GM23338 (cell line): Measurements from ENCODE around the gene LRRN1. TPM values are rescaled to one million over a fixed set of nuclear protein-coding genes. Genes with fewer than 3 reads are reported as not detected.

Source experiments
- ATAC-seq: fragments of 200-7000 bp; cut with Tn5 transposase; 3 replicates; pipeline ENCODE4 v1.9.1; 2020
- DNase-seq: peaks from one replicate; pipeline ENCODE4 v3.0.0-alpha.2; 2015; ENCODE audit warnings: low spot score
- H2AFZ ChIP-seq: fragments of 200-600 bp; sonication (generic); 2 replicates; pipeline ENCODE4 v1.8.0; 2016; ENCODE audit warnings: antibody characterized with exemption, mild to moderate bottlenecking, moderate library complexity
- H3F3A ChIP-seq: fragments of 200-600 bp; sonication (generic); replicated peaks from 2 replicates; pipeline ENCODE4 v1.8.0; 2017; ENCODE audit warnings: antibody characterized with exemption, mixed run types, low read depth
- H3K27ac ChIP-seq: fragments of 200-600 bp; sonication (generic); 2 replicates; pipeline ENCODE4 v1.6.1; 2016; ENCODE audit warnings: low read depth
- H3K27me3 ChIP-seq: fragments of 200-600 bp; sonication (generic); 2 replicates; pipeline ENCODE4 v1.8.0; 2016; ENCODE audit warnings: mild to moderate bottlenecking, mixed run types, moderate library complexity; ENCODE audit not compliant: insufficient read depth
- H3K36me3 ChIP-seq: fragments of 200-600 bp; sonication (generic); 2 replicates; pipeline ENCODE4 v1.8.0; 2016; ENCODE audit warnings: mild to moderate bottlenecking; ENCODE audit not compliant: insufficient read depth
- H3K4me1 ChIP-seq: fragments of 200-600 bp; sonication (generic); 2 replicates; pipeline ENCODE4 v1.8.0; 2016; ENCODE audit warnings: mild to moderate bottlenecking, moderate library complexity; ENCODE audit not compliant: insufficient read depth
- H3K4me2 ChIP-seq: fragments of 200-600 bp; sonication (generic); 2 replicates; pipeline ENCODE4 v1.7.1; 2017; ENCODE audit warnings: mixed run types
- H3K4me3 ChIP-seq: fragments of 200-600 bp; sonication (generic); 2 replicates; pipeline ENCODE4 v1.6.1; 2016; ENCODE audit warnings: mixed run types
- H3K79me2 ChIP-seq: fragments of 200-600 bp; sonication (generic); replicated peaks from 2 replicates; pipeline ENCODE4 v1.8.0; 2017; ENCODE audit warnings: mild to moderate bottlenecking; ENCODE audit not compliant: insufficient read depth
- H3K9me2 ChIP-seq: fragments of 200-600 bp; sonication (generic); 2 replicates; pipeline ENCODE4 v1.8.0; 2017; ENCODE audit not compliant: insufficient read depth
- H4K20me1 ChIP-seq: fragments of 200-600 bp; sonication (generic); replicated peaks from 2 replicates; pipeline ENCODE4 v1.8.0; 2017; ENCODE audit warnings: mild to moderate bottlenecking; ENCODE audit not compliant: insufficient read depth
- H3K27ac Mint-ChIP-seq: 2 replicates; pipeline ENCODE4 v1.8.0; 2020; ENCODE audit warnings: inconsistent platforms, mild to moderate bottlenecking, moderate library complexity, mixed read lengths
- H3K27me3 Mint-ChIP-seq: 3 replicates; pipeline ENCODE4 v1.8.0; 2022; ENCODE audit warnings: low read depth, mild to moderate bottlenecking, moderate library complexity, mixed read lengths, inconsistent platforms; ENCODE audit not compliant: insufficient read depth, poor library complexity
- H3K36me3 Mint-ChIP-seq: 3 replicates; pipeline ENCODE4 v1.8.0; 2021; ENCODE audit warnings: low read depth, mild to moderate bottlenecking, inconsistent platforms, moderate library complexity, mixed read lengths
- H3K4me1 Mint-ChIP-seq: 3 replicates; pipeline ENCODE4 v1.8.0; 2020; ENCODE audit warnings: mild to moderate bottlenecking, inconsistent platforms, mixed read lengths
- H3K4me3 Mint-ChIP-seq: 3 replicates; pipeline ENCODE4 v1.8.0; 2021; ENCODE audit warnings: moderate library complexity, mild to moderate bottlenecking, inconsistent platforms, mixed read lengths
- H3K9me3 Mint-ChIP-seq: 3 replicates; pipeline ENCODE4 v1.8.0; 2020; ENCODE audit warnings: moderate library complexity, mild to moderate bottlenecking, inconsistent platforms, mixed read lengths
- CREB1 ChIP-seq: fragments of 250-450 bp; sonication (Bioruptor Pico); IDR thresholded peaks from 2 replicates; pipeline ENCODE4 v1.5.0; 2020; ENCODE audit warnings: low read depth, mild to moderate bottlenecking, moderate library complexity
- ETS1 ChIP-seq: IDR thresholded peaks from 2 replicates; pipeline ENCODE4 v1.6.1; 2016; ENCODE audit warnings: antibody characterized with exemption
- EZH2 ChIP-seq: fragments of 200-600 bp; sonication (generic); IDR thresholded peaks from one replicate; pipeline ENCODE4 v1.8.0; 2017; ENCODE audit warnings: antibody characterized with exemption, mild to moderate bottlenecking, low read depth; ENCODE audit not compliant: unreplicated experiment
- EZH2phosphoT487 ChIP-seq: fragments of 200-600 bp; sonication (generic); IDR thresholded peaks from one replicate; pipeline ENCODE4 v1.8.1; 2018; ENCODE audit warnings: antibody characterized with exemption; ENCODE audit not compliant: unreplicated experiment
- JUNB ChIP-seq: IDR thresholded peaks from one replicate; pipeline ENCODE4 v1.6.1; 2016; ENCODE audit warnings: antibody characterized with exemption; ENCODE audit not compliant: unreplicated experiment
- NANOG ChIP-seq: IDR thresholded peaks from 2 replicates; pipeline ENCODE4 v1.6.1; 2016; ENCODE audit warnings: antibody characterized with exemption, borderline replicate concordance
- POLR2AphosphoS5 ChIP-seq: IDR thresholded peaks from 2 replicates; pipeline ENCODE4 v1.6.1; 2016; ENCODE audit warnings: antibody characterized with exemption, low read depth
- REST ChIP-seq: IDR thresholded peaks from one replicate; pipeline ENCODE4 v1.6.1; 2018; ENCODE audit warnings: antibody characterized with exemption; ENCODE audit not compliant: unreplicated experiment
- STAT1 ChIP-seq: IDR thresholded peaks from one replicate; pipeline ENCODE4 v1.6.1; 2016; ENCODE audit warnings: antibody characterized with exemption; ENCODE audit not compliant: unreplicated experiment
- ZNF114 ChIP-seq: fragments of 250-450 bp; sonication (Bioruptor Pico); IDR thresholded peaks from 2 replicates; pipeline ENCODE4 v1.5.0; 2020; ENCODE audit warnings: mild to moderate bottlenecking, moderate library complexity
- ZNF331 ChIP-seq: fragments of 250-450 bp; sonication (Bioruptor Pico); IDR thresholded peaks from 2 replicates; pipeline ENCODE4 v1.5.0; 2020; ENCODE audit warnings: low read depth, mild to moderate bottlenecking, moderate library complexity
- ZNF462 ChIP-seq: fragments of 250-450 bp; sonication (Bioruptor Pico); IDR thresholded peaks from 2 replicates; pipeline ENCODE4 v1.5.0; 2020; ENCODE audit warnings: mild to moderate bottlenecking, moderate library complexity
- polyA plus RNA-seq: library from polyadenylated mRNA; unstranded; fragments of >200 nt; fragmentation: Nextera tagmentation; extraction: Ambion mirVana; gene quantifications from 2 replicates; pipeline ENCODE4 v1.2.1, GENCODE V29; 2016
- total RNA-seq: library from RNA; depleted of rRNA; stranded (reverse); fragments of >200 nt; shearing (Covaris generic); gene quantifications from 2 replicates; pipeline ENCODE4 v1.2.3, GENCODE V29; 2014

LRRN1 gene
- total and polyA plus RNA-seq, 2 experiments from 2014 or later: 85.7 to 172 TPM

GRCh38 chr3:3798631-3799113 lies 559 bp upstream of the LRRN1 start:
- Mint-ChIP-seq H3K4me3 (peak overlapping the region; percentile 91), H3K27ac (peak overlapping the region; percentile 97), H3K4me1 (peaks cover 23% of the 10 kb centered on the region), H3K27me3 (peaks cover 13% of the 10 kb centered on the region), H3K9me3 (peaks cover 12% of the 10 kb centered on the region), H3K36me3 (peaks cover 22% of the 10 kb centered on the region)
- Histone ChIP-seq H3K27me3 (peaks cover 17% of the 10 kb centered on the region), H3K9me2 (no peaks in the 10 kb centered on the region), H2AFZ (peak overlapping the region; percentile 44; the same call in 1 of the 2 replicates), H3K4me1 (peaks cover 21% of the 10 kb centered on the region), H3K27ac (peak overlapping the region; percentile 90), H3K4me3 (peak overlapping the region; percentile 53), H4K20me1 (peaks cover 3% of the 10 kb centered on the region), H3F3A (peaks cover 4% of the 10 kb centered on the region), H3K4me2 (peak overlapping the region; percentile 77), H3K79me2 (peaks cover 35% of the 10 kb centered on the region), H3K36me3 (no peaks in the 10 kb centered on the region)
- ATAC-seq: peak; percentile 58
- TF ChIP-seq POLR2AphosphoS5 (peak; percentile 51; the same call in 1 of the 2 replicates), ZNF331 (no peak)
- peak; percentile 86 for DNase-seq

DNA sequence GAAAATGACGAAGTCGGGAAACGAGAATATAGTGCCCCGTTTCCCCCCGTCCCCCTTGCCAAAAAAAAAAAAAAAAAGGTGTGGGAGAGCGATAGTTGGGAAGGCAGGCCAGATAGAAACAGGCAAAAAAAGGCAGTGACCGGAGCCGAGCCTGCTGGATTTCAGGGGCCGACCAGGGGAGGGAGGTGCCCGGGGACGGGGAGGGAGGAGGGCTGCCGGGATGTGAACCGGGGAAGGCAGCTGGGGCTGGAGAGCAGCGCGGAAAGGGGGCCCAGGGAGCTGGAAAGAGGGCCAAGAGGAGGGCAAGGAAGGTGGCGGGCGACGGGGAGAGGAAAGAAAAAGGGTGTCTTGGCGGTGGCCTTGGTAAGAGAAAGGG lies 837 bp downstream of the LRRN1 start:
- Histone ChIP-seq H3K4me3 (peak overlapping the region; percentile 53), H3K27me3 (peaks cover 17% of the 10 kb centered on the region), H4K20me1 (peaks cover 15% of the 10 kb centered on the region), H3K36me3 (no peaks in the 10 kb centered on the region), H3K4me2 (peak overlapping the region; percentile 61), H3K27ac (peak overlapping the region; percentile 75), H3F3A (peaks cover 4% of the 10 kb centered on the region), H3K79me2 (peaks cover 49% of the 10 kb centered on the region), H3K4me1 (peaks cover 35% of the 10 kb centered on the region), H2AFZ (no peak overlapping the region), H3K9me2 (no peaks in the 10 kb centered on the region)
- peak; percentile 22 for DNase-seq
- peak overlapping the region; percentile 83 for H3K27ac Mint-ChIP-seq
- H3K4me3 Mint-ChIP-seq: peak overlapping the region; percentile 92
- no peak for ATAC-seq
- H3K27me3 Mint-ChIP-seq: peaks cover 13% of the 10 kb centered on the region
- H3K4me1 Mint-ChIP-seq: peaks cover 36% of the 10 kb centered on the region
- H3K36me3 Mint-ChIP-seq: peaks cover 27% of the 10 kb centered on the region
- H3K9me3 Mint-ChIP-seq: peaks cover 4% of the 10 kb centered on the region; the same call in 2 of the 3 replicates
- no peak for TF ChIP-seq ZNF331
- TF ChIP-seq CREB1 (CRISPR knock-in tag): no peak
- TF ChIP-seq NANOG: no peak
- TF ChIP-seq ZNF462 (CRISPR knock-in tag): no peak
- TF ChIP-seq REST: no peak
- no peak for TF ChIP-seq JUNB
- TF ChIP-seq EZH2phosphoT487: no peak
- no peak for TF ChIP-seq POLR2AphosphoS5
- no peak for TF ChIP-seq EZH2
- TF ChIP-seq ETS1: no peak
- TF ChIP-seq ZNF114 (CRISPR knock-in tag): no peak
- TF ChIP-seq STAT1: no peak
